IMR-90 (cell line): ENCODE measurements around the gene TSR2. TPM values are rescaled to one million over a fixed set of nuclear protein-coding genes. Genes with fewer than 3 reads are reported as not detected.

Experiments
- ATAC-seq: fragments of 200-7000 bp; cut with Tn5 transposase; 2 replicates; pipeline ENCODE4 v1.9.1; 2020; ENCODE audit warnings: low read depth, mild to moderate bottlenecking, moderate library complexity
- BruUV-seq: library from RNA; stranded (reverse); fragments of 400-500 nt; replicated peaks from 2 replicates; lab custom pipeline; 2021; lab: Mats Ljungman, UMichigan
- CTCF ChIA-PET: fragments of 300-600 bp; formaldehyde crosslinking; extraction: SDS; loops from one replicate; lab custom pipeline; 2021; ENCODE audit warnings: antibody characterized with exemption; lab: Yijun Ruan, JAX
- POLR2A ChIA-PET: fragments of 300-600 bp; sonication (Branson Sonifier 250); formaldehyde crosslinking; loops from one replicate; lab custom pipeline; 2022; ENCODE audit warnings: antibody characterized with exemption; ENCODE audit not compliant: unreplicated experiment; lab: Charles Lee
- DNase-seq: peaks from one replicate; pipeline ENCODE4 v3.0.0; 2013
- H2AFZ ChIP-seq: replicated peaks from 2 replicates; pipeline ENCODE3; 2013; ENCODE audit warnings: low read length, mild to moderate bottlenecking; ENCODE audit not compliant: poor library complexity
- H2AK5ac ChIP-seq: 2 replicates; pipeline ENCODE4 v1.6.1; 2013; ENCODE audit warnings: low read depth, low read length, inconsistent platforms
- H2AK9ac ChIP-seq: replicated peaks from 2 replicates; pipeline ENCODE3; 2013; ENCODE audit warnings: mild to moderate bottlenecking, low read depth, low read length, moderate library complexity; ENCODE audit not compliant: poor library complexity
- H2BK120ac ChIP-seq: 2 replicates; pipeline ENCODE4 v1.6.1; 2013; ENCODE audit warnings: low read depth, low read length, inconsistent platforms
- H2BK15ac ChIP-seq: 3 replicates; pipeline ENCODE4 v1.6.1; 2013; ENCODE audit warnings: low read depth, low read length, inconsistent platforms
- H2BK20ac ChIP-seq: 2 replicates; pipeline ENCODE4 v1.6.1; 2013; ENCODE audit warnings: low read depth, mild to moderate bottlenecking, inconsistent platforms, low read length, moderate library complexity
- H2BK5ac ChIP-seq: 2 replicates; pipeline ENCODE4 v1.6.1; 2013; ENCODE audit warnings: mild to moderate bottlenecking, low read depth, low read length, inconsistent platforms; ENCODE audit not compliant: poor library complexity, severe bottlenecking
- H3K14ac ChIP-seq: replicated peaks from 2 replicates; pipeline ENCODE4 v1.6.1; 2013; ENCODE audit warnings: low read depth, low read length, inconsistent platforms
- H3K18ac ChIP-seq: 2 replicates; pipeline ENCODE4 v1.6.1; 2013; ENCODE audit warnings: low read depth, low read length, control low read depth
- H3K23ac ChIP-seq: 2 replicates; pipeline ENCODE4 v1.6.1; 2013; ENCODE audit warnings: low read depth, low read length, inconsistent platforms
- H3K27ac ChIP-seq: 2 replicates; pipeline ENCODE4 v1.5.1; 2013; ENCODE audit warnings: mild to moderate bottlenecking, control low read depth, low read length; ENCODE audit not compliant: insufficient read depth
- H3K27me3 ChIP-seq: 2 replicates; pipeline ENCODE4 v1.6.1; 2013; ENCODE audit warnings: low read length; ENCODE audit not compliant: control insufficient read depth, insufficient read depth
- H3K36me3 ChIP-seq: 2 replicates; pipeline ENCODE4 v1.6.1; 2013; ENCODE audit warnings: low read length, mixed read lengths; ENCODE audit not compliant: control insufficient read depth, insufficient read depth
- H3K4ac ChIP-seq: 2 replicates; pipeline ENCODE4 v1.6.1; 2013; ENCODE audit warnings: low read depth, low read length, inconsistent platforms
- H3K4me1 ChIP-seq: 2 replicates; pipeline ENCODE4 v1.6.1; 2013; ENCODE audit warnings: low read length, mixed read lengths; ENCODE audit not compliant: control insufficient read depth, insufficient read depth
- H3K4me2 ChIP-seq: 2 replicates; pipeline ENCODE4 v1.6.1; 2013; ENCODE audit warnings: low read depth, mild to moderate bottlenecking, control low read depth, low read length, moderate library complexity
- H3K4me3 ChIP-seq: 2 replicates; pipeline ENCODE4 v1.5.1; 2013; ENCODE audit warnings: low read depth, mild to moderate bottlenecking, control low read depth, low read length, moderate library complexity; ENCODE audit not compliant: insufficient read depth
- H3K56ac ChIP-seq: 2 replicates; pipeline ENCODE4 v1.6.1; 2013; ENCODE audit warnings: low read length, inconsistent platforms; ENCODE audit not compliant: insufficient read depth; ENCODE audit errors: extremely low read depth
- H3K79me1 ChIP-seq, 2 experiments: 2 replicates each; pipeline ENCODE4 v1.6.1; 2013; ENCODE audit warnings: low read length in 2 of 2, inconsistent platforms in 1 of 2, low read depth in 1 of 2
- H3K9ac ChIP-seq: 2 replicates; pipeline ENCODE4 v1.6.1; 2013; ENCODE audit warnings: low read depth, low read length, control low read depth
- H3K9me1 ChIP-seq: 2 replicates; pipeline ENCODE4 v1.6.1; 2013; ENCODE audit warnings: low read length, inconsistent platforms; ENCODE audit not compliant: insufficient read depth
- H3K9me3 ChIP-seq: 2 replicates; pipeline ENCODE4 v1.6.1; 2013; ENCODE audit warnings: low read length; ENCODE audit not compliant: control insufficient read depth, insufficient read depth
- H4K20me1 ChIP-seq: 2 replicates; pipeline ENCODE4 v1.6.1; 2013; ENCODE audit warnings: low read length, inconsistent platforms; ENCODE audit not compliant: insufficient read depth
- H4K5ac ChIP-seq: 2 replicates; pipeline ENCODE4 v1.6.1; 2013; ENCODE audit warnings: mild to moderate bottlenecking, low read depth, low read length, control low read depth
- H4K8ac ChIP-seq, 2 experiments: 2 replicates each; pipeline ENCODE4 v1.6.1; 2013; ENCODE audit warnings: low read depth in 2 of 2, low read length in 2 of 2, control low read depth in 1 of 2, inconsistent platforms in 1 of 2
- H4K91ac ChIP-seq: 2 replicates; pipeline ENCODE4 v1.6.1; 2013; ENCODE audit warnings: low read depth, low read length, inconsistent platforms; ENCODE audit not compliant: insufficient read depth
- BHLHE40 ChIP-seq: fragments of 150-350 bp; IDR thresholded peaks from 2 replicates; pipeline ENCODE4 v1.6.1; 2016; ENCODE audit warnings: mild to moderate bottlenecking, low read depth, low read length
- CHD1 ChIP-seq: IDR thresholded peaks from 2 replicates; pipeline ENCODE4 v1.6.1; 2012; ENCODE audit warnings: low read depth, low read length, improper control_type of control experiment
- ELK1 ChIP-seq: fragments of 150-350 bp; IDR thresholded peaks from 2 replicates; pipeline ENCODE4 v1.6.1; 2016; ENCODE audit warnings: low read depth, mild to moderate bottlenecking, low read length, moderate library complexity, borderline replicate concordance
- FOS ChIP-seq: fragments of 150-350 bp; IDR thresholded peaks from 2 replicates; pipeline ENCODE4 v1.6.1; 2016; ENCODE audit warnings: low read depth, low read length
- MAFK ChIP-seq: IDR thresholded peaks from 2 replicates; pipeline ENCODE4 v1.6.1; 2012; ENCODE audit warnings: low read depth, low read length, improper control_type of control experiment
- MAZ ChIP-seq: IDR thresholded peaks from 2 replicates; pipeline ENCODE4 v1.6.1; 2012; ENCODE audit warnings: low read depth, mild to moderate bottlenecking, low read length, improper control_type of control experiment, moderate library complexity, borderline replicate concordance
- MXI1 ChIP-seq: IDR thresholded peaks from 2 replicates; pipeline ENCODE4 v1.6.1; 2012; ENCODE audit warnings: low read depth, mild to moderate bottlenecking, low read length, moderate library complexity, borderline replicate concordance
- NFE2L2 ChIP-seq: fragments of 150-350 bp; IDR thresholded peaks from 2 replicates; pipeline ENCODE4 v1.6.1; 2016; ENCODE audit warnings: low read depth, mild to moderate bottlenecking, low read length
- POLR2A ChIP-seq: IDR thresholded peaks from 2 replicates; pipeline ENCODE4 v1.6.1; 2012; ENCODE audit warnings: mild to moderate bottlenecking, low read depth, low read length
- RAD21 ChIP-seq: IDR thresholded peaks from 2 replicates; pipeline ENCODE4 v1.6.1; 2012; ENCODE audit warnings: low read length, improper control_type of control experiment
- RCOR1 ChIP-seq: IDR thresholded peaks from 2 replicates; pipeline ENCODE4 v1.6.1; 2012; ENCODE audit warnings: mild to moderate bottlenecking, low read length, improper control_type of control experiment; ENCODE audit not compliant: insufficient replicate concordance
- RFX5 ChIP-seq: IDR thresholded peaks from 2 replicates; pipeline ENCODE4 v1.8.0; 2012; ENCODE audit warnings: low read depth, mild to moderate bottlenecking, low read length, moderate library complexity
- SMC3 ChIP-seq: fragments of 150-350 bp; IDR thresholded peaks from 2 replicates; pipeline ENCODE4 v1.6.1; 2016; ENCODE audit warnings: low read depth, mild to moderate bottlenecking, antibody characterized with exemption, low read length, moderate library complexity
- USF2 ChIP-seq: fragments of 150-350 bp; IDR thresholded peaks from 2 replicates; pipeline ENCODE4 v1.6.1; 2017; ENCODE audit warnings: mild to moderate bottlenecking, antibody characterized with exemption, low read length, low read depth
- WGBS, 2 experiments: methylation state at CpG; one replicate each; pipeline versions ENCODE4 v1.1.5 to v1.1.7; 2013; ENCODE audit warnings: missing lambda C conversion rate in 2 of 2; ENCODE audit not compliant: insufficient read length in 1 of 2; ENCODE audit errors: extremely low coverage in 2 of 2; 5-methylcytosine and 5-hydroxymethylcytosine counted together
- dilution Hi-C: fragments of 300-500 bp; cut with HindIII; formaldehyde crosslinking; loops from one replicate; pipeline ENCODE4 v1.14.3; 2018; ENCODE audit warnings: low sequenced_read_pairs; ENCODE audit not compliant: unreplicated experiment
- in situ Hi-C: fragments of 300-500 bp; cut with MboI; formaldehyde crosslinking; loops from 3 replicates; pipeline ENCODE4 v1.14.3; 2019; ENCODE audit warnings: low sequenced_read_pairs, inconsistent platforms, mixed read lengths
- intact Hi-C: fragments of 100-400 bp; cut with micrococcal nuclease; formaldehyde crosslinking; loops from 2 replicates; pipeline ENCODE4 v1.10.0; 2022
- polyA plus RNA-seq, 3 experiments: library from polyadenylated mRNA; depleted of rRNA; stranded (reverse); fragments of >200 nt; gene quantifications; 2 replicates each; pipeline ENCODE4 v1.2.3, GENCODE V29; 2012; ENCODE audit warnings: low replicate concordance in 1 of 3
- total RNA-seq: library from RNA; depleted of rRNA; stranded (reverse); fragments of >200 nt; gene quantifications from 2 replicates; pipeline ENCODE4 v1.2.3, GENCODE V29; 2012

Gene TSR2
- total and polyA plus RNA-seq, 2 of the 4 experiments (the other 2 are of a cell fraction), result 8.8 to 22.1 TPM

GRCh38 chrX:54482839-54483593, 42.8 kb downstream of the TSR2 start (continued):
- no peak for TF ChIP-seq CHD1
- no peak for TF ChIP-seq POLR2A

GRCh38 chrX:54483946-54484345, 43.7 kb downstream of the TSR2 start:
- CTCF ChIA-PET, result interaction anchor here (0.5 kb wide), 1 partner anchor 110 kb away, joined by 3 read pairs; no protein-coding TSS in a partner anchor
- Histone ChIP-seq H2AFZ (peak overlapping the region; percentile 64), H3K36me3 (no peaks in the 10 kb centered on the region), H3K27me3 (no peaks in the 10 kb centered on the region), H2BK15ac (no peak overlapping the region), H3K4me1 (peaks cover 21% of the 10 kb centered on the region), H2AK9ac (peak overlapping the region; percentile 85), H4K91ac (no peak overlapping the region), H3K9ac (no peak overlapping the region), H4K8ac (peak overlapping the region; percentile 86 to 93; a peak in 2 of 4 replicates), H3K4me2 (no peak overlapping the region), H3K4ac (peak overlapping the region; percentile 61), H2AK5ac (peak overlapping the region; percentile 59), H4K5ac (peak overlapping the region; percentile 25; the same call in 1 of the 2 replicates), H2BK20ac (no peak overlapping the region), H3K27ac (no peak overlapping the region), H4K20me1 (no peaks in the 10 kb centered on the region), H3K18ac (no peak overlapping the region), H3K9me3 (no peaks in the 10 kb centered on the region), H3K14ac (0 out of 2 replicates have a peak overlapping the region, but pooled peaks have one; percentile 32), H2BK5ac (no peak overlapping the region), H3K9me1 (peaks cover 13% of the 10 kb centered on the region; the same call in 1 of the 2 replicates), H3K56ac (no peak overlapping the region), H3K4me3 (no peak overlapping the region), H3K23ac (no peak overlapping the region), H3K79me1 (peaks cover 11 to 37% of the 10 kb centered on the region in 2 experiments), H2BK120ac (no peak overlapping the region)
- dilution Hi-C loops (no loop called here), in situ Hi-C loops (no loop called here), intact Hi-C loops (no loop called here)
- WGBS, 2 experiments, result 62% methylated on average over 9 of the region's 9 CpGs; no CpG with 5 or more reads in 1 of the 2 experiments
- ATAC-seq, result no peak
- no peak for DNase-seq
- no TSS peak for BruUV-seq
- POLR2A ChIA-PET, result no interaction called here
- TF ChIP-seq MAZ (no peak), USF2 (no peak), POLR2A (no peak), RCOR1 (no peak), MAFK (no peak), ELK1 (no peak), NFE2L2 (no peak), RFX5 (no peak), SMC3 (no peak), BHLHE40 (no peak), RAD21 (no peak), MXI1 (no peak), FOS (no peak)
